ENCODE results near the gene PANK1. TPM values are rescaled to one million over a fixed set of nuclear protein-coding genes. Genes with fewer than 3 reads are reported as not detected.

The PANK1 gene
- total RNA-seq, 1 experiment from 2014 or later, result 8.1 TPM

DNA sequence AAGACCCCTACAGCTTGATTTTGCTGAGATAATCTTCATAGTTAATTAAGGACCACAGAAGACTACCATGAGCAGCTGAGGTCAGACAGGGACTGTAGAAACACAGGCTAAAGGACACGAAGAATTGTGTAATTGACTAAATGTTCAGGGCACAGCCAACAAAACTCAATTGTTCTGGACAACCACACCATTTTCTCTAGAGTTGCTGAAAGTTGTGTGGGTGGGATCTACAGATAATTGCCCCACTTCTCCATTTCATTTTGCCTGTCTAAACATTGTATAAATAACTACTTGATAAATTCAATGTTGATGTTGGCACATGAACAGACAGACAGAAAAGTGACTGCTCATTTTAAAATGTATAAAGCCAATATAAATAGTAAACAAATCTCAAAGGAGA is 70.7 kb downstream of the PANK1 start:
- H3K27ac ChIP-seq, result no peak overlapping the region
- no peaks in the 10 kb centered on the region for H3K27me3 ChIP-seq (ENCODE audit: insufficient read depth, low read depth)
- H3K9me3 ChIP-seq (ENCODE audit: insufficient read depth, low read depth), result no peaks in the 10 kb centered on the region; the same call in 1 of the 2 replicates
- H3K79me2 ChIP-seq (ENCODE audit: low read depth), result no peaks in the 10 kb centered on the region
- no peak overlapping the region for H3K4me3 ChIP-seq
- no peaks in the 10 kb centered on the region for H3F3A ChIP-seq (ENCODE audit: insufficient read depth, low read depth)
- H3K9me2 ChIP-seq (ENCODE audit: insufficient read depth), result no peaks in the 10 kb centered on the region
- H2AFZ ChIP-seq, result no peak overlapping the region
- TF ChIP-seq, protein P1, sequence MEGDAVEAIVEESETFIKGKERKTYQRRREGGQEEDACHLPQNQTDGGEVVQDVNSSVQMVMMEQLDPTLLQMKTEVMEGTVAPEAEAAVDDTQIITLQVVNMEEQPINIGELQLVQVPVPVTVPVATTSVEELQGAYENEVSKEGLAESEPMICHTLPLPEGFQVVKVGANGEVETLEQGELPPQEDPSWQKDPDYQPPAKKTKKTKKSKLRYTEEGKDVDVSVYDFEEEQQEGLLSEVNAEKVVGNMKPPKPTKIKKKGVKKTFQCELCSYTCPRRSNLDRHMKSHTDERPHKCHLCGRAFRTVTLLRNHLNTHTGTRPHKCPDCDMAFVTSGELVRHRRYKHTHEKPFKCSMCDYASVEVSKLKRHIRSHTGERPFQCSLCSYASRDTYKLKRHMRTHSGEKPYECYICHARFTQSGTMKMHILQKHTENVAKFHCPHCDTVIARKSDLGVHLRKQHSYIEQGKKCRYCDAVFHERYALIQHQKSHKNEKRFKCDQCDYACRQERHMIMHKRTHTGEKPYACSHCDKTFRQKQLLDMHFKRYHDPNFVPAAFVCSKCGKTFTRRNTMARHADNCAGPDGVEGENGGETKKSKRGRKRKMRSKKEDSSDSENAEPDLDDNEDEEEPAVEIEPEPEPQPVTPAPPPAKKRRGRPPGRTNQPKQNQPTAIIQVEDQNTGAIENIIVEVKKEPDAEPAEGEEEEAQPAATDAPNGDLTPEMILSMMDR (conservative IDR thresholded peaks at IDR 0.05), result no peak
- no peak for TF ChIP-seq EZH2 (IDR thresholded peaks at IDR 0.05; ENCODE audit: low read depth)
- H3K4me2 ChIP-seq, result no peak overlapping the region
- H3K4me1 ChIP-seq (replicated peaks; ENCODE audit: insufficient read depth), result peaks cover 7% of the 10 kb centered on the region
- intact Hi-C loops (cut with micrococcal nuclease; ENCODE audit: unreplicated experiment), result no loop called here
- H3K36me3 ChIP-seq (ENCODE audit: low read depth), result no peaks in the 10 kb centered on the region
- H4K20me1 ChIP-seq (ENCODE audit: insufficient read depth), result no peaks in the 10 kb centered on the region
- BruUV-seq (replicated peaks), result no TSS peak
- ChIA-PET POLR2A (ENCODE audit: unreplicated experiment) (no interaction called here), CTCF (no interaction called here)
- no peak for DNase-seq

DNA sequence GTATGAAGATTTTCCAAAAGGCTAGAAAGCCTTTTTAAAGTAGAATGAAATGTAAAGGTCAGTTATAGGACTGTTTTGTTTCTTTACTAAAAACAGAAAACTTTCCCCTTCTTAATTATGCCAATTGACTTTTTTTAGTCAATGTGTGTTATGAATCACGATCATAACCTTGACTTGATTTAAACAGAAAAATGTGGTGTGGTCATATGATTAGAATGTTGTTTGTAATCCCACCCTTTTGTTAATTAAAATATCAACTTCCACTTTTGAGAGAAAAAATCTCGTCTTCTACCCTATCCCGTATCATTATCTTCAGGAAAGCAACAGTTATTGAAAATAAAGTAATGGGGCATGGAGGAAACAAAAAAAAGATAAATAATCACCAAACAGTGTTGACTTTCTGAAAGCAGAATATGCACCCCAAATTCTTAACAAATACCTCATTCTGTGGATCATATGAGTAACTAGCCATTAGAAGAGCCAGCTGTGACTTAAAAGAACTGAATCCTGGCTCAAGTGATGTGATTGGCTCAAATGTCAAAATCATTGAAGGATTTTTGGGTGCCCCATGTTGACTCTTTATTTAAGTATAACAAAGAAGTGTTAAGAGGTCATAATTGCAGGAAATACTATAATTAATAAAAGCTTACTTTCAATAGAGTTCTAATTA is 77.3 kb downstream of the PANK1 start:
- no peaks in the 10 kb centered on the region for H3K9me2 ChIP-seq (ENCODE audit: insufficient read depth)
- H3K27me3 ChIP-seq (ENCODE audit: insufficient read depth, low read depth), result no peaks in the 10 kb centered on the region
- H2AFZ ChIP-seq, result no peak overlapping the region
- H3K4me1 ChIP-seq (replicated peaks; ENCODE audit: insufficient read depth), result no peaks in the 10 kb centered on the region
- no peak overlapping the region for H3K27ac ChIP-seq
- no peaks in the 10 kb centered on the region for H4K20me1 ChIP-seq (ENCODE audit: insufficient read depth)
- no peaks in the 10 kb centered on the region for H3F3A ChIP-seq (ENCODE audit: insufficient read depth, low read depth)
- intact Hi-C loops (cut with micrococcal nuclease; ENCODE audit: unreplicated experiment), result loop anchor here (10.0 kb wide), 1 partner anchor 1297 kb away; no protein-coding TSS in a partner anchor
- H3K79me2 ChIP-seq (ENCODE audit: low read depth), result no peaks in the 10 kb centered on the region
- POLR2A ChIA-PET (ENCODE audit: unreplicated experiment), result no interaction called here
- CTCF ChIA-PET, result interaction anchor here (0.6 kb wide), 1 partner anchor 85 kb away, joined by 3 read pairs; no protein-coding TSS in a partner anchor
- no TSS peak for BruUV-seq (replicated peaks)
- no peak overlapping the region for H3K4me3 ChIP-seq
- H3K9me3 ChIP-seq (ENCODE audit: insufficient read depth, low read depth), result no peaks in the 10 kb centered on the region
- no peak for DNase-seq
- TF ChIP-seq, protein P1 (conservative IDR thresholded peaks at IDR 0.05), result no peak
- no peaks in the 10 kb centered on the region for H3K36me3 ChIP-seq (ENCODE audit: low read depth)
- H3K4me2 ChIP-seq, result no peak overlapping the region

DNA sequence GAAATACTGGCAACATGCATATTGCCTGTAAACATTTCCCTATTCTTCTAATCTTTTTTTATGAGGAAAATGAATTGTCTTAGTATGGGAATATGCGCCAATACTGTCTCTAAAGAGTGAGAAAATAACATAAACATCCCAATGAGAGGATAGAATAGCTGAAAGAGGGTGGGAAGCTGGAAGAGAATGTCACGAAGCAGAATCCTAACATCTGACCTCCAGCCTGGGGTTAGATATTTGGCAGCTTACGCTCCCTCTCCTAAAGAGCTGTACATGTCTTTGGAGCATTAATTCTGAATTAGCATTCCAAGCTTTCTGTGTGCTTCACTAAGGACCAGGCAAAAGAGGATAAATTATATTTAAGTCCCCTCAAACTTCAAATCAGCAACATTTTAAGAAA is 78.0 kb downstream of the PANK1 start:
- Histone ChIP-seq H3K4me1 (replicated peaks; ENCODE audit: insufficient read depth) (no peaks in the 10 kb centered on the region), H4K20me1 (ENCODE audit: insufficient read depth) (no peaks in the 10 kb centered on the region), H3K27ac (no peak overlapping the region), H3K9me2 (ENCODE audit: insufficient read depth) (no peaks in the 10 kb centered on the region), H3K79me2 (ENCODE audit: low read depth) (no peaks in the 10 kb centered on the region), H3K27me3 (ENCODE audit: insufficient read depth, low read depth) (no peaks in the 10 kb centered on the region), H3K36me3 (ENCODE audit: low read depth) (no peaks in the 10 kb centered on the region), H3K4me2 (no peak overlapping the region), H3F3A (ENCODE audit: insufficient read depth, low read depth) (no peaks in the 10 kb centered on the region), H3K9me3 (ENCODE audit: insufficient read depth, low read depth) (no peaks in the 10 kb centered on the region), H3K4me3 (no peak overlapping the region), H2AFZ (no peak overlapping the region)
- POLR2A ChIA-PET (ENCODE audit: unreplicated experiment), result no interaction called here
- intact Hi-C loops (cut with micrococcal nuclease; ENCODE audit: unreplicated experiment), result loop anchor here (10.0 kb wide), 1 partner anchor 1298 kb away; no protein-coding TSS in a partner anchor
- no TSS peak for BruUV-seq (replicated peaks)
- DNase-seq, result no peak
- CTCF ChIA-PET, result interaction anchor here (0.6 kb wide), 1 partner anchor 84 kb away, joined by 3 read pairs; no protein-coding TSS in a partner anchor
- TF ChIP-seq, protein P1 (conservative IDR thresholded peaks at IDR 0.05), result no peak
- TF ChIP-seq EZH2 (IDR thresholded peaks at IDR 0.05; ENCODE audit: low read depth), result no peak

Data from PC-9 (cell line).